ENCODE data around the gene ANKRD53.
"Not testable (repeated sequence)": the region's sequence is repeated elsewhere in the genome, so short reads cannot be mapped to it uniquely, and the experiment has no call there.

Gene ANKRD53

GRCh38 chr2:70991142-70991541 lies 12.7 kb downstream of the ANKRD53 start:
- DNase-seq (ENCODE audit: low read depth in 2 of 2), result no peak

- no peak for DNase-seq (ENCODE audit: low read depth in 2 of 2)
Measured at GRCh38 chr2:70991742-70992141, 13.3 kb downstream of the ANKRD53 start.

- DNase-seq (ENCODE audit: low read depth in 2 of 2), result no peak
Measured at GRCh38 chr2:70992945-70993853, 14.8 kb downstream of the ANKRD53 start.

GRCh38 chr2:70994009-70994698 lies 15.7 kb downstream of the ANKRD53 start:
- peak; percentile 52 to 56 for DNase-seq (ENCODE audit: low read depth in 2 of 2)

GRCh38 chr2:70994699-70995425 lies 16.4 kb downstream of the ANKRD53 start, which contains the start of gene TEX261:
TEX261 (minus strand) TSS chr2:70994873; CDS start chr2:70994757, 116 bp downstream.
- peak; percentile 91 to 92 for DNase-seq (ENCODE audit: low read depth in 2 of 2)

GRCh38 chr2:70995426-70995729 lies 16.9 kb downstream of the ANKRD53 start:
- DNase-seq (ENCODE audit: low read depth in 2 of 2), result no peak

GRCh38 chr2:70998885-70999284 lies 20.5 kb downstream of the ANKRD53 start:
- DNase-seq (ENCODE audit: low read depth in 2 of 2), result not testable (repeated sequence)

GRCh38 chr2:70999362-70999761 lies 20.9 kb downstream of the ANKRD53 start:
- no peak for DNase-seq (ENCODE audit: low read depth in 2 of 2)

GRCh38 chr2:70999931-71000330 lies 21.5 kb downstream of the ANKRD53 start:
- not testable (repeated sequence) for DNase-seq (ENCODE audit: low read depth in 2 of 2)

GRCh38 chr2:71000780-71001591 lies 22.6 kb downstream of the ANKRD53 start:
- peak; percentile 67 to 71 for DNase-seq (ENCODE audit: low read depth in 2 of 2)

GRCh38 chr2:71001592-71001927 lies 23.1 kb downstream of the ANKRD53 start:
- no peak for DNase-seq (ENCODE audit: low read depth in 2 of 2)

GRCh38 chr2:71001981-71002570 lies 23.6 kb downstream of the ANKRD53 start:
- no peak for DNase-seq (ENCODE audit: low read depth in 2 of 2)

GRCh38 chr2:71003396-71003795 lies 25.0 kb downstream of the ANKRD53 start:
- DNase-seq (ENCODE audit: low read depth in 2 of 2), result no peak

GRCh38 chr2:71003966-71004755 lies 25.7 kb downstream of the ANKRD53 start:
- no peak for DNase-seq (ENCODE audit: low read depth in 2 of 2)

- no peak for DNase-seq (ENCODE audit: low read depth in 2 of 2)
Measured at GRCh38 chr2:71004857-71005256, 26.4 kb downstream of the ANKRD53 start.

GRCh38 chr2:71005271-71006202 lies 27.1 kb downstream of the ANKRD53 start:
- DNase-seq (ENCODE audit: low read depth in 2 of 2), result no peak

- DNase-seq (ENCODE audit: low read depth in 2 of 2), result no peak
Measured at GRCh38 chr2:71006323-71006722, 27.9 kb downstream of the ANKRD53 start.

- DNase-seq (ENCODE audit: low read depth in 2 of 2), result no peak
Measured at GRCh38 chr2:71006955-71007799, 28.7 kb downstream of the ANKRD53 start.

All from stimulated activated CD8-positive, alpha-beta memory T cell treated with anti-CD3 and anti-CD28 coated beads, Interleukin-2, amount 100 ng/mL, for 48 hours (primary cell).